ENCODE results near the gene CPNE4.

GRCh38 chr3:131972550-131972949 is 62.3 kb downstream of the CPNE4 start:
- TF ChIP-seq GATA1 (IDR thresholded peaks at IDR 0.05; ENCODE audit: low read depth, low read length) (no peak), POLR2A (IDR thresholded peaks at IDR 0.05; ENCODE audit: low read length) (no peak)

Data from erythroblast (primary cell).